ENCODE measurements around the gene EPHB3.

Gene EPHB3

DNA sequence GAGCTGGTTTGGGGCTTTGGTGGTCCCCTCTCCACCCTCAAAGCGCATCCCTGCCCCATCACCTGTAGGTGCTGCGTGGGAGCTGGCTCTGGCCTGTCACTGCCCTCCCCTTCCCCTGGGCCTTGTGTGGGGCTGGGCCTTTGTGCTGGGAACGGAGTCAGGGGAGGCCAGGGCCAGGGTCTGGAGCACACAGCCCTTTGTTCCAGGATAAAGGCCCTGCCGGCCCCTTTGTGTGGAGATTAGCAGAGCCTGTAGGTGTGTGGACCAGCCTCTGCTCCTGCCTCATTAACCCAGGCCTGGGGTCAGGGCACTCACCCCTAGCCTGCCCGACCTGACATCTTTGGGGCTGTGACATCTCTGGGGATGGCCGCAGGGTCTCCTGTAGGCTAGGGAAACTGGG lies 8.9 kb downstream of the EPHB3 start:
- DNase-seq (ENCODE audit: extremely low read depth, low read depth), result no peak
- no peak for TF ChIP-seq CTCF (IDR thresholded peaks at IDR 0.05; ENCODE audit: low read depth, low read length)

DNA sequence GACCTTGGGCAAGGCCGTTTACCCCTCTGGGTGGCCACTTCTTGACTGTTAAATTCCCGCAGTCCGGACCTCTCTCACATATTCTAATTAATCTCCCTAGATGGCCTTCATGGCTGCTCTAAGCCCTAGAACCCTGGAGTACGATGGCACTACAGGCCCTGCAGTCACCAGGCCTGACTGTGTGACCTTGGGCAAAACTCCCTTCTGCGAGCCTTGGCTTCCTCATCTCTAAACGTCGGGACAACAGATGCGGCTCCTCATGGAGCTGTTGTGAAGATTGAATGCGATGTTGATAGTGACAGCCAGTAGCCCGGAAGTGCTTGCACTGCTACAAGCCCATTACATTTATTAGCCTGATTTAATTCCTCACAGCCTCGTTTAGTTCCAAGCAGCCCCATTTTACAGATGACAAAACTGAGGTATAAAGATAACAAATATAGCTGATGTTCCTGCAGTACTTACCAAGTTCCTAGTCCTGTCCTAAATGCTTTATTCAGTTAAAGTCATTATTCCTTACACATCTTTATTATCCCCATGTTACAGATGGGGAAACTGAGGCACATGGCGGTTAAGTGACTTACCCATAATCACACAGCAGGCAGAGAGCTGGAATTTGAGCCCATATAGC lies 10.3 kb downstream of the EPHB3 start:
- DNase-seq (ENCODE audit: extremely low read depth, low read depth), result no peak
- no peak for TF ChIP-seq CTCF (IDR thresholded peaks at IDR 0.05; ENCODE audit: low read depth, low read length)

GRCh38 chr3:184572633-184573270 lies 11.2 kb downstream of the EPHB3 start:
- TF ChIP-seq CTCF (IDR thresholded peaks at IDR 0.05; ENCODE audit: low read depth, low read length), result no peak
- no peak for DNase-seq (ENCODE audit: extremely low read depth, low read depth)

DNA sequence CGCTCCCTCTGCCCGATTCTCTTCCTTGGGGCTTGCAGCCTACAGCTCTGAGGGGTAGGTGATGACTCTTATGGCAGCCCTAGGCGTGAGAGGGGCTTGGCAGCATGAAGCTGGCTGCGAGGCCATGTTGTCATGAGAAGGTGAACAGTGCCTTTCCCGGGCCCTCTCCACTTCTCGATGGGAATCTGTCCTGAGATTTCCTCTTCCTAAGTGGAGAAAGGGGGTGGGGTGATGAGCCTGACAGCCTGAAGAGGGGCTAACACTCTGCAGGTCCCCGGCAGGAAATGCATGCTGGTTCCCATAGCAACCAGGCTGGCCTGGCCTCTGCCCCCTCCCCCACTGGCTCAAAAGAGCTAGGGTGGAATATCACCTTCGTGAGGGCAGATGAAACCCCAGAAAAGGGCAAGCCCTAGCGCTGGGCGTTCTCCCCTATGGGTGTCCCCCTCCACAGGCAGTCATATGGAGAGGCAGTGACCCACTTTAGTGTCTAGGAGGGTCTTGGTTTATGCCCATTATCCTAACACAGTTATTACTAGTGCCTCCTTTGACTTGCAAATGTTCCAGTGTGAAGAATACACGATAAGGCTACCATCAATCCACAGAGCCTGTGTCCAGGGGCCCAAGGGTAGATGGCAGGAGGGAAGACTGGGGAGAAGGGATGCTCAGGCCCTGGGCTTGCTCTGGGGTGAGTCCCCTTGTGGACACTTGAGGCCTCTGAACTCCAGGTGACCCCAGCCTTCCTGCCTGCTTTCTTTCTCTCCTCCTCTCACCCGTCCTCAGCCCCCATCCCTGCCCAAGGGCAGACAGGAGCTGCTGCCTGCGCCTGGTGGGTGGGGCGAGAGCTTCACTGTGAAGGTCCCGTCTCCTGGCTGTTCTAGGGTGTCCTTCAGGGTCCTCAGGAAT lies 13.2 kb downstream of the EPHB3 start:
- TF ChIP-seq CTCF (IDR thresholded peaks at IDR 0.05; ENCODE audit: low read depth, low read length), result no peak
- DNase-seq (ENCODE audit: extremely low read depth, low read depth), result no peak

DNA sequence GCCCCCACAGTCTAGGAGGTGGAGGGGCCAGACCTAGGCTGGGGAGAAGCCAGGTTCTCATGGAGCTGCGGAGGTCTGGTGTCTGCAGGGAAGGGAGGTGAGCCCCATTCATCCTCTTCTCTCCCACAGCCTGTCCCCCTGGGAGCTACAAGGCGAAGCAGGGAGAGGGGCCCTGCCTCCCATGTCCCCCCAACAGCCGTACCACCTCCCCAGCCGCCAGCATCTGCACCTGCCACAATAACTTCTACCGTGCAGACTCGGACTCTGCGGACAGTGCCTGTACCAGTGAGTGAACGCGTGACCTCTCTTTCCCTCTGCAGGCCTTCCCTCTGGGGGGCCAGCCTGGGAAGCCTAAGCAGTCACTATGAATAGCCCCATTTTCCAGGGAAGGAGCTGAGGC lies 14.1 kb downstream of the EPHB3 start:
- DNase-seq (ENCODE audit: extremely low read depth, low read depth), result no peak
- TF ChIP-seq CTCF (IDR thresholded peaks at IDR 0.05; ENCODE audit: low read depth, low read length), result no peak

- no peak for DNase-seq (ENCODE audit: extremely low read depth, low read depth)
- no peak for TF ChIP-seq CTCF (IDR thresholded peaks at IDR 0.05; ENCODE audit: low read depth, low read length)
Observed at GRCh38 chr3:184576457-184577240, 15.1 kb downstream of the EPHB3 start.

All from AG09319 (cell line).